22Rv1 (cell line): ENCODE measurements around the gene ATP6V1A.
A peak's percentile ranks its signal among the peaks of the same experiment; 100 is the strongest.
"Not testable (repeated sequence)": the region's sequence is repeated elsewhere in the genome, so short reads cannot be mapped to it uniquely, and the experiment has no call there.

Experiments used
- H3K27ac ChIP-seq: fragments of 450-650 bp; 2 replicates; pipeline ENCODE4 v1.5.1; 2017
- CTCF ChIP-seq: fragments of 450-650 bp; IDR thresholded peaks from 2 replicates; pipeline ENCODE4 v1.5.1; 2017; ENCODE audit warnings: mild to moderate bottlenecking
- ZFX ChIP-seq: fragments of 450-650 bp; IDR thresholded peaks from 2 replicates; pipeline ENCODE4 v1.6.1; 2017; ENCODE audit warnings: antibody characterized with exemption, borderline replicate concordance

The ATP6V1A gene

GRCh38 chr3:113838631-113839209 is 91.9 kb downstream of the ATP6V1A start, which contains the start of gene GRAMD1C:
Gene GRAMD1C (plus strand): TSS chr3:113838788. CDS start chr3:113838910, 122 bp downstream.
- TF ChIP-seq CTCF (peak; percentile 97), ZFX (no peak)
- H3K27ac ChIP-seq: peak within 1 kb of the TSS; percentile 36

DNA sequence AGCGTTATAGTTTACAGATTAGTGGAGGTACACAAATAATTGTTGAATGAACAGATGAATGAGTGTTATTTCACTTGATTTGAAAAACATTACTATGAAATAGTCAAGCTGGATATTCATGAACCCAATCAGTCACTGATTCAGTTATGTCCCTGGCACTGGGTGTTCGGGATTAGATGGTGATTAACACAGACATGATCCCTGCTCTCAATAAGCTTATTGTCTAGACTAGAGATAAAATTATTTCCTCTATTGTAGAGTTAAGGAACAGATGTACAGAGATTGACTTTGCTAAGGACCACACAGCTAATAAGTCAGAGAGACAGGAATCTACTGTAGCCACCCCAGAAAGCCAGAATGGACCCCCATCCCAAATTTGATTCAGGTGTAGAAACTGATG is 92.7 kb downstream of the ATP6V1A start:
- TF ChIP-seq CTCF: no peak
- TF ChIP-seq ZFX: no peak
- no peak overlapping the region for H3K27ac ChIP-seq

DNA sequence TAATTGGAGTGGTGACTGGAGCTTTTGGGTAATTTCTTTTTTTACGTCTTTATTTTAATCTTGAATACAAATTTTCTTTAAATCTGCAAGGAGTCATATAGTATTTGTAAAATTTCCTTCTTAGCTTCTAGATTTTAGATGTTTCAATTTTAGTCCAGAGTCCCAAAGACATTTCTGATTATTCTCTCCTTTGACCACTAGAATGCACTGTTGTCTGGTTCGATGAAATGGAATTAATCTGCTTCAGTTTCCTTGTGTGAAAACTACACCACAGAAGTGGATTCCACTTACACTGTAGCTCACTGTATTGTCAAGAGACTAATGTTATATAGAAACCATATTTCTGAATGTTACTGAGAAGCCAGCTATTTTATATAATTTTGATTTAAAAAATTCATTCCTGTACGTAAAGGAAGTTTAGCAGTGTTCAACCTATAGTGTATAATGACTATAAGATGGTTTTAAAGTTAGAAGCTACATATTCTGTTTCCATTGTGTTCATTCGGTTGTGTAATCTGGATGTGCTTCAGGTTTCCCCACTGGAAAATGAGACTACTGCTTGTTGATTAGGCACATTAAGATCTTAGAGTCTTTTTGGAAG is 97.9 kb downstream of the ATP6V1A start:
- TF ChIP-seq CTCF (peak; percentile 82), ZFX (no peak)
- H3K27ac ChIP-seq: no peak overlapping the region

DNA sequence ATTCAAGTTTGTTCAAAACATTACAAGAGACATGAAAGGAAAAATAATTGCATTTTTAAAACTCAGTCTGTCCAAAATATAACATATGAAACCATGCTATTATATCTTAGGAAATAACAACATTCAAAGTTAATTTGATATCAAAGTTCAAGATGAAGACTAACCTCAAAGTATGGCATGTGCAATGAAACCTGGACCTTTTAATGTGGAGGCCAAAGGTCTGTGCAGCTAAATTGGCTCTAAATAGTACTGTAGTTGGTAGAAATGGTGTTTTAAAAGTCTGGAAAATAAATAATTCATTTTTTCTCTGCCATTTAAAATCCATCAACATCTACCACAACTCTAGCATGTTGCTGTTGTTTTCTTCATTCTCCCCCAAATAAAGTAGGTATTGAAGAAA is 100.4 kb downstream of the ATP6V1A start:
- no peak for TF ChIP-seq CTCF
- TF ChIP-seq ZFX: no peak
- 0 out of 2 replicates have a peak overlapping the region, but pooled peaks have one; percentile 0 for H3K27ac ChIP-seq

- 0 out of 2 replicates have a peak overlapping the region, but pooled peaks have one; percentile 0 for H3K27ac ChIP-seq
- TF ChIP-seq ZFX (no peak), CTCF (no peak)
These were observed 101.0 kb downstream of the ATP6V1A start for GRCh38 chr3:113847664-113848461.

DNA sequence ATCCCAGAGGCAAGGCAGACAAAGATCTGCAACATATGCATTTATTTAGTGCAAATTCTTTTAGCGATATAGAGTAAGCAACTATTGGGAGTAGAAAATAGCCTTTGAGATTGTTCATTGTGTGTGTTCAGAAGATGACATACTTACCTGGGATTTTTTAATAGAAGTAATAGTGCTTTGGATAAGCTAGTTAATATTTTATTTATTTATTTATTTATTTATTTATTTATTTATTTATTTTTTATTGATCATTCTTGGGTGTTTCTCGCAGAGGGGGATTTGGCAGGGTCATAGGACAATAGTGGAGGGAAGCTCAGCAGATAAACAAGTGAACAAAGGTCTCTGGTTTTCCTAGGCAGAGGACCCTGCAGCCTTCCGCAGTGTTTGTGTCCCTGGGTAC is 102.2 kb downstream of the ATP6V1A start:
- H3K27ac ChIP-seq: not testable (repeated sequence)

DNA sequence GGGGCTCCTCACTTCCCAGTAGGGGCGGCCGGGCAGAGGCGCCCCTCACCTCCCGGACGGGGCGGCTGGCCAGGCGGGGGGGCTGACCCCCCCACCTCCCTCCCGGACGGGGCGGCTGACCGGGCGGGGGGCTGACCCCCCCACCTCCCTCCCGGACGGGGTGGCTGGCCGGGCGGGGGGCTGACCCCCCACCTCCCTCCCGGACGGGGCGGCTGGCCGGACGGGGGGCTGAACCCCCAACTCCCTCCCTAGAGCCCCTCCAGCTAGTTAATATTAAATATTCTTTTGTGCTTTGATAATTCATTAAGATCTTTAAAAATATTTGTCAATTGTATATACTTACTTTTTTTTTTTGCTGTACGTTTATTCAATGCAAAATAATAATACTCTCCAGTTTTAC is 103.0 kb downstream of the ATP6V1A start:
- not testable (repeated sequence) for H3K27ac ChIP-seq

GRCh38 chr3:113850391-113850790 is 103.6 kb downstream of the ATP6V1A start:
- H3K27ac ChIP-seq: not testable (repeated sequence)

- TF ChIP-seq CTCF: no peak
- TF ChIP-seq ZFX: no peak
- H3K27ac ChIP-seq: no peak overlapping the region
These were observed 105.7 kb downstream of the ATP6V1A start for GRCh38 chr3:113852506-113852905.
